ENCODE results near the gene SSPN. TPM values are rescaled to one million over a fixed set of nuclear protein-coding genes. Genes with fewer than 3 reads are reported as not detected.

SSPN gene
- polyA plus RNA-seq, 1 donor: 11.5 TPM

DNA sequence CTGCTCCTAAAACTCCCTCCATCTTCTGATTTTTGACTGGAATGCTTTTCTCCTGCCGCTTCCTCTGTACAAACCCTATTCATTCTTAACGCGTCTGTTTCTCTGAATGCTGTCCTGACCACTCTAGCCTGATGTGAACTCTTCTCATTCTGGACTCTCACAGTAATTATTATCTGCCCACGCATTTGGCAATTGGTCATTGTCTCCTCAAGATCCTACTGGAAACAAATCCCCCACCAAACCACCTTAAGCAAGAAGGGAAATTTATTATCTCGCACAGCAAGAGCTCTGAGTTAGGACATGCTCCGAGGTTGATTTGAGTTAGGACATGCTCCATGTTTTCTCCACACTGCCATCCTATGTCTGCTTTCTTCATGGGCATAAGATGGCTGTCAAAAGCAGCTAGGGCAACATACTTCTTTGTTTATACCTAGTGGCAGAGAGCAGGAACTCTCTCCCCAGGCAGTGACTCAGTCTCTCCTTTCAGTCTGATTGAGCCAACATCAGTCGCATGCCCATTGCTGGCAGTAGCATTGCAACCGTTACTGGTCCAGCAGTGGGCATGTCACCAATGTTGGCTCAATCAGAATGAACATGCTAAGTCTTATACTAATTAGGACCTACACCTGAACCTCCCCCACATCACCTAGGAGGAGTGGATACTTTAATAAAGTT, 102.2 kb downstream of the SSPN start:
- DNase-seq: no peak
- Histone ChIP-seq H3K27me3 (ENCODE audit: control insufficient read depth, insufficient read depth, low read length) (no peaks in the 10 kb centered on the region), H3K4me3 (ENCODE audit: low read length) (no peak overlapping the region), H3K27ac (ENCODE audit: low read length) (no peak overlapping the region), H3K9me3 (ENCODE audit: control insufficient read depth, low read depth, low read length) (no peaks in the 10 kb centered on the region), H3K36me3 (ENCODE audit: control insufficient read depth, insufficient read depth, low read length) (no peaks in the 10 kb centered on the region), H3K4me1 (ENCODE audit: control insufficient read depth, insufficient read depth, low read length) (no peaks in the 10 kb centered on the region)
- 100% methylated on average over 1 of the region's 8 CpGs for WGBS (ENCODE audit: insufficient coverage, low lambda C conversion rate)

DNA sequence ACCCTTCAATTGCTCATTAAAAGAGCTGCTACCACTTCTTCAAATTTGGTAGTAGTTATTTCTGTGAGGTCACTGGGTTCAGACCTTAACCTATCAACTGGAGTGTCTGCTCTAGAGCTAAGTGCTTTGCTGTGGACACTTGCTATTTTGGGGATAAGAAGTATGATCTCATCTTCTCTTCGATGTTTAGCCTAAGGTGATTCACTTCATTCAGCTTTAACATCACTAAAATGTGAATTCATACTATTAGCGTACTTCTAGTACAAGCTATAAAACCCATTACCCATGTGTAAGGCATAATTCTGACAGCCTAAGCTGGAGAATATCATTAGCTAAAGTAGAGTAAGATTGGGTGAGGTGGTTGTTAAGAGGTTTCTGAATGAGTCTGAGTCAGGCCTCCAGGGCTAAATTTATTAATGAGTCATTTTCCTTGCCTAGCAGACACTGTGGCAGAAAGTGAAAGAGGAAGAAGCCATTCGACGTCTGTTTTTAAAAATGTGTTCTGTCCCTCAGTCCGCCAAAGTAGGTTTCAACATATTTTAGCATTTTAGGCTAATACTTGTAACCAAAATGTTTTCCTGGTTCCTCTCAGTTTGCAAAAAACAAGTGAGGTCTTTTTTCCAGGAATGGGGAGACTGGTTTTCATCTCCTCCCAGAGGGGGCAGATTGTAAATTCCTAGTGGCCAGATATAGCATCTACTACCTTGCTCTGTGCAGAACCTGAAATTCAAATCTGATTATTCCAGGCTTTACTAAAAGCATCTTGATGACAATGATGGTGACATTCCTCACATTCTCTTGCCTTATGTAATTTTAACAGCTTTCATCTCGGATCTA, 103.6 kb downstream of the SSPN start:
- WGBS (ENCODE audit: insufficient coverage, low lambda C conversion rate): 75% methylated on average over 2 of the region's 6 CpGs
- H3K27ac ChIP-seq (ENCODE audit: low read length): no peak overlapping the region
- no peaks in the 10 kb centered on the region for H3K36me3 ChIP-seq (ENCODE audit: control insufficient read depth, insufficient read depth, low read length)
- no peaks in the 10 kb centered on the region for H3K27me3 ChIP-seq (ENCODE audit: control insufficient read depth, insufficient read depth, low read length)
- H3K4me3 ChIP-seq (ENCODE audit: low read length): no peak overlapping the region
- H3K4me1 ChIP-seq (ENCODE audit: control insufficient read depth, insufficient read depth, low read length): no peaks in the 10 kb centered on the region
- DNase-seq: no peak
- no peaks in the 10 kb centered on the region for H3K9me3 ChIP-seq (ENCODE audit: control insufficient read depth, low read depth, low read length)

- Histone ChIP-seq H3K27me3 (ENCODE audit: control insufficient read depth, insufficient read depth, low read length) (no peaks in the 10 kb centered on the region), H3K4me3 (ENCODE audit: low read length) (no peak overlapping the region), H3K9me3 (ENCODE audit: control insufficient read depth, low read depth, low read length) (no peaks in the 10 kb centered on the region), H3K27ac (ENCODE audit: low read length) (no peak overlapping the region), H3K4me1 (ENCODE audit: control insufficient read depth, insufficient read depth, low read length) (no peaks in the 10 kb centered on the region), H3K36me3 (ENCODE audit: control insufficient read depth, insufficient read depth, low read length) (no peaks in the 10 kb centered on the region)
- no CpG with 5 or more reads among the region's 1 CpG for WGBS (ENCODE audit: insufficient coverage, low lambda C conversion rate)
- DNase-seq: no peak
These were observed 104.4 kb downstream of the SSPN start for GRCh38 chr12:26299751-26300150.

Other genes with a start within 250 kb of the SSPN start
- gene RASSF8, start 236.9 kb upstream of the SSPN start, polyA plus RNA-seq: 20.2 TPM
- 21.0 TPM for gene BHLHE41, start 70.5 kb upstream of the SSPN start, polyA plus RNA-seq

Measured in large intestine (tissue), 3 donors.